Measurements from ENCODE around the gene TMOD4.
"Not testable (repeated sequence)": the region's sequence is repeated elsewhere in the genome, so short reads cannot be mapped to it uniquely, and the experiment has no call there.

TMOD4 gene

GRCh38 chr1:151175863-151176262, at the start of gene TMOD4:
TMOD4 (minus strand) TSS chr1:151175981; CDS start chr1:151174875, 1,106 bp downstream.
- H3K4me3 ChIP-seq (ENCODE audit: low read depth, low read length) = no peak within 1 kb of the TSS
- TF ChIP-seq, protein P1, sequence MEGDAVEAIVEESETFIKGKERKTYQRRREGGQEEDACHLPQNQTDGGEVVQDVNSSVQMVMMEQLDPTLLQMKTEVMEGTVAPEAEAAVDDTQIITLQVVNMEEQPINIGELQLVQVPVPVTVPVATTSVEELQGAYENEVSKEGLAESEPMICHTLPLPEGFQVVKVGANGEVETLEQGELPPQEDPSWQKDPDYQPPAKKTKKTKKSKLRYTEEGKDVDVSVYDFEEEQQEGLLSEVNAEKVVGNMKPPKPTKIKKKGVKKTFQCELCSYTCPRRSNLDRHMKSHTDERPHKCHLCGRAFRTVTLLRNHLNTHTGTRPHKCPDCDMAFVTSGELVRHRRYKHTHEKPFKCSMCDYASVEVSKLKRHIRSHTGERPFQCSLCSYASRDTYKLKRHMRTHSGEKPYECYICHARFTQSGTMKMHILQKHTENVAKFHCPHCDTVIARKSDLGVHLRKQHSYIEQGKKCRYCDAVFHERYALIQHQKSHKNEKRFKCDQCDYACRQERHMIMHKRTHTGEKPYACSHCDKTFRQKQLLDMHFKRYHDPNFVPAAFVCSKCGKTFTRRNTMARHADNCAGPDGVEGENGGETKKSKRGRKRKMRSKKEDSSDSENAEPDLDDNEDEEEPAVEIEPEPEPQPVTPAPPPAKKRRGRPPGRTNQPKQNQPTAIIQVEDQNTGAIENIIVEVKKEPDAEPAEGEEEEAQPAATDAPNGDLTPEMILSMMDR (IDR thresholded peaks at IDR 0.05; ENCODE audit: low read depth, low read length) = peak; percentile 74

GRCh38 chr1:151222130-151222529, 46.3 kb upstream of the TMOD4 start:
- TF ChIP-seq, protein P1 (IDR thresholded peaks at IDR 0.05; ENCODE audit: low read depth, low read length) = no peak
- H3K4me3 ChIP-seq (ENCODE audit: low read depth, low read length) = no peak overlapping the region

GRCh38 chr1:151221616-151222015, 45.8 kb upstream of the TMOD4 start:
- H3K4me3 ChIP-seq (ENCODE audit: low read depth, low read length) = no peak overlapping the region
- TF ChIP-seq, protein P1 (IDR thresholded peaks at IDR 0.05; ENCODE audit: low read depth, low read length) = no peak

DNA sequence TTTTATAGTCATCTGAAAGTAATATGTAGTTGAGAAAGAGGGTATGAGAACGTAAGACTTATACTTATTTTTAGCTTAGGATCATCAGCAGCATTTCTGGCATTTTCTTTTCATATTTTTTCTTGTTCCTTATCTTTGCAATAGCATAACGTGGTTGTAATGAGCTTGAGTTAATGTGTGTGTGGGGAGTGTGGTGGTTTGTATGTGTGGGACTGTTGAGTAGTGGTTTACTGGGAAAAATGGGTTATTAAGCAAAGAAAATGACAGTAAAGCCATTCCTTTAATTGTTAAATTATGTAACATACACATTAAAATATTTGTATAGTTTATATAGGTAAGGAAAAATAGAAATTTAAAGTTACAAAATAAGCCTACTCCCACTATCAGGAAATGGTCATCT, 37.8 kb upstream of the TMOD4 start:
- H3K4me3 ChIP-seq (ENCODE audit: low read depth, low read length) = no peak overlapping the region
- TF ChIP-seq, protein P1 (IDR thresholded peaks at IDR 0.05; ENCODE audit: low read depth, low read length) = no peak

DNA sequence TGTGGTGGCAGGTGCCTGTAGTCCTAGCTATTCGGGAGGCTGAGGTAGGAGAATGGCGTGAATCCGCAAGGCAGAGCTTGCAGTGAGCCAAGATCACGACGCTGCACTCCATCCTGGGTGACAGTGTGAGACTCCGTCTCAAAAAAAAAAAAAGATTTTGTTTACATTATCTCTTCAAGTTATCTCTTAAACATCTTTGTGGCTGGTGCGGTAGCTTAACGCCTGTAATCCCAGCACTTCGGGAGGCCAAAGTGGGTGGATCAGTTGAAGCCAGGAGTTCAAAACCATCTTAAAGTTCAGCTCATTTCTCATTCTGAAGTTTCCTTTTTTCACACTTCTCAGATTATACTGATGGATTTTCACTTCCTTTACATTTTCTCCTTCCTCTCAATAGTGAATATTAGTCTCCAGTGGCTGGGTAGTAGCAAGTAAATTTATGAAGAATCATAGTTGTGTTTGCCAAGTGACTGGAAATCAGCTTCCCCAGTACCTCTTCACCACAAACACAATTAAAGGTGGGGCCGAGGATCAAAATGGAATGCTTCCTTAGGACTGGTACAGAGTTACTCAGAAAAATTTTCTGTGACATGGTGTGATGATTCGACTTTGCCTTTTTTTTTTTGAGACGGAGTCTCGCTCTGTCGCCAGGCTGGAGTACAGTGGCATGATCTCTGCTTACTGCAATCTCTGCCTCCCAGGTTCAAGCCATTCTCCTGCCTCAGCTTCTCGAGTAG, 36.4 kb upstream of the TMOD4 start:
- TF ChIP-seq, protein P1 (IDR thresholded peaks at IDR 0.05; ENCODE audit: low read depth, low read length) = no peak
- H3K4me3 ChIP-seq (ENCODE audit: low read depth, low read length) = no peak overlapping the region

GRCh38 chr1:151210830-151211229, 35.0 kb upstream of the TMOD4 start:
- TF ChIP-seq, protein P1 (IDR thresholded peaks at IDR 0.05; ENCODE audit: low read depth, low read length) = no peak
- no peak overlapping the region for H3K4me3 ChIP-seq (ENCODE audit: low read depth, low read length)

DNA sequence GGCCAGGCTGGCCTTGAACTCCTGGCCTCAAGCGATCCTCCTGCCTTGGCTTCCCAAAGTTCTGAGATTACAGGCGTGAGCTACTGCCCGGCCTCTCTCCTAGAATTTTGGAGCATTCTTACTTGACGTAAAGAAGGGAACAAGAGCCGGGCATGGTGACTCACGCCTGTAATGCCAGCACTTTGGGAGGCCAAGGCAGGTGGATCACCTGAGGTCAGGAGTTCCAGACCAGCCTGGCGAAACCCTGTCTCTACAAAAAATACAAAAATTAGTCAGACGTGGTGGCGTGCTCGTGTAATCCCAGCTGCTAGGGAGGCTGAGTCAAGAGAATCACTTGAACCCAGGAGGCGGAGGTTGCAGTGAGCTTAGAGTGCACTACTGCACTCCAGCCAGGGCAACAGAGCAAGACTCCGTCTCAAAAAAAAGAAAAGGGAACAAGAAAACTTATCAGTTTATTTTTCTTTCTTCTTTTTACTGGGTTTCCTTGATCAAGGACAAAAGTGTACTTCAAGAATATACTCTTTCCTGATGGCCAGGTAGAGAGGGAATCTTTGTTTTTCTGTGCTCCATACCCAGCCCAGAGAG, 29.7 kb upstream of the TMOD4 start:
- H3K4me3 ChIP-seq (ENCODE audit: low read depth, low read length) = not testable (repeated sequence)

Measured in WI38 (cell line).